GM12873 (cell line): ENCODE measurements around the gene MALAT1.

Source experiments
- CTCF ChIP-seq: IDR thresholded peaks from 2 replicates; pipeline ENCODE4 v1.5.1; 2012; ENCODE audit warnings: low read depth, mild to moderate bottlenecking, moderate library complexity, low read length, control low read depth; ENCODE audit not compliant: insufficient read depth; ENCODE audit errors: missing control alignments

Gene MALAT1

GRCh38 chr11:65488273-65489034 is 10.4 kb upstream of the MALAT1 start:
- no peak for TF ChIP-seq CTCF

DNA sequence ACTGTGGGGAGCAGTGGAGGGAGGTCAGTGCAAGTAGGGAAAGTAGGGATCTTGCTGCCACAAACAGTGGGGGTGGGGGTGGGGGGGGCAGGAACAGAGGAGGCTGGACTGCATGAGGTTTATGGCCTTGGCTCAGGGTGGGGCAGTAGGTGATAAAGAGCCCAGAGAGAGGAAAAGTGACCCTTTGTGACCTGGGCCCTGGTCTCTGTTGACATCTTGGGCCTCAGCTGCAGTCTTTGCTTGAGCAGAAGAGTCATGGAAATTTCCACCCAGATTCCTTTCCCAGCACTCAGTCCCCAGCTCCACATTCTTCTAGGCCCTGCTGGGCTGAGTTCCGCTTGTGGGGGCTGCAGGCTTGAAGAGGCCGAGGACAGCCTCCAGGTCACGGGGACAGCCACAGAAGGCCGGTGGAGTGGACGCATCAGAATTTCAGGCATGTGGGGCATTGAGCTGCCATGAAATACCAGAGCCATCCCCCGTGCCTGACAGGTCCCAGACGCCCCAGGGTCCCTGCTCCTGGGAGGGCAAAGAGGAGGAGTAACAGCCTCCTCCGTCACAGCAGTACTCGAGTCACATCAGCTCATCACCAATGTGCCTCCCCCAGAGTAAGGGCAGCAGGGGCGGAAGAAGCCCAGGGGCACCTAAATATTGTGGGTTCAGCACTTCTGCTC is 9.7 kb upstream of the MALAT1 start:
- TF ChIP-seq CTCF, result no peak

DNA sequence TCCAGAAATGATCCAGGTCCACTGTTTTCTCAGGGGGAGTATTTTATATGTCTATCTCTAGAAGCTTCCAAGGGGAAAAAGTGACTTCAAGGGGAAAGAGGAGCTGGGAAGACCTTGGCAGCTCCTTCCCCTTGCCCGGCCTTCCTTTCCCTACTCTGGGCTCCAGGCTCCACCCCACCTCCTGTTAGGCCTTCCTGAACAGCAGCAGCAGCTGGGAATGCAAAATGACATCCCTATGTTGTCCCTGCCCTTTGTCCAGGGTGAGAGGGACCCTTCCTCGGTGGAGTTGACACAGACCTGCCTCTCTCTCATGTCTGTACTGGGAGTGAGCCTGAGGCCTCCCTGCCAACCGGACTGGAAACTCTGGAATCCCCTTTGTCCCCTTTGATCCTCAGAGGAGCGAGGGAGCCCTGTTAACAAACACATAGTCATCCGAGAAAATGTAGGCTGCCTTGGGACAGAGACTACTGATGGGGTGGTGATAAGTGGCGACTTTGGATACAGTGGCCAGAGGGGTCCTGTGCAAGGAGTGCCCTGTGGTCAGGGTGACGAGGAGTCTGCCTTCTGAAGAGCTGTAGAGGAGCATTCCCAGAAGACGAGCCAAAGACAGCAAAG is 9.0 kb upstream of the MALAT1 start:
- TF ChIP-seq CTCF, result no peak

GRCh38 chr11:65491163-65491465 is 7.7 kb upstream of the MALAT1 start:
- no peak for TF ChIP-seq CTCF

- TF ChIP-seq CTCF, result no peak
These were observed 7.0 kb upstream of the MALAT1 start for GRCh38 chr11:65491614-65492386.

DNA sequence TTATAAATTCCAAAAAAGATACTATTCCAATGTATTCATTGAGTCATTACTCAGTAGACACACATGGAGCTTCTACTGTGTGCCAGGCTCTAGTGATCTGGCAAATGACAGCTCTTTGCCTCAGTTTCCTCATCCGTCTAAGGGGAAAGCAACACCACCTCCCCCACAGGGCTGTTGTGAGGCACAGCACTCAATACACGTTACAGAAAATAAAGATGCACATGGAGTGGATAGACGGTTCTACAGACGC is 6.5 kb upstream of the MALAT1 start:
- no peak for TF ChIP-seq CTCF
